Ishikawa (cell line): ENCODE measurements around the gene RARB.

Source experiments
- CEBPB ChIP-seq: IDR thresholded peaks from 2 replicates; pipeline ENCODE4 v1.6.1; 2012
- CREB1 ChIP-seq: IDR thresholded peaks from 2 replicates; pipeline ENCODE4 v1.6.1; 2012; ENCODE audit warnings: low read depth
- EGR1 ChIP-seq: IDR thresholded peaks from 2 replicates; pipeline ENCODE4 v1.6.1; 2012
- EP300 ChIP-seq: IDR thresholded peaks from 2 replicates; pipeline ENCODE4 v1.6.1; 2012; ENCODE audit warnings: borderline replicate concordance
- FOXM1 ChIP-seq: IDR thresholded peaks from 2 replicates; pipeline ENCODE4 v1.6.1; 2012; ENCODE audit warnings: low read depth, borderline replicate concordance
- NFIC ChIP-seq: IDR thresholded peaks from 2 replicates; pipeline ENCODE4 v1.6.1; 2012
- RAD21 ChIP-seq: IDR thresholded peaks from 2 replicates; pipeline ENCODE4 v1.6.1; 2012; ENCODE audit warnings: low read depth
- TEAD4 ChIP-seq: IDR thresholded peaks from 2 replicates; pipeline ENCODE4 v1.6.1; 2012
- YY1 ChIP-seq: IDR thresholded peaks from 2 replicates; pipeline ENCODE4 v1.6.1; 2012; ENCODE audit warnings: low read depth
- ZBTB7A ChIP-seq: IDR thresholded peaks from 2 replicates; pipeline ENCODE4 v1.6.1; 2012; ENCODE audit warnings: low read depth
- TF ChIP-seq, protein P1 (sequence below): IDR thresholded peaks from 2 replicates; pipeline ENCODE4 v1.6.1; 2012
- TF ChIP-seq, protein P2 (sequence below): IDR thresholded peaks from 2 replicates; pipeline ENCODE4 v1.6.1; 2012
- TF ChIP-seq, protein P3 (sequence below): IDR thresholded peaks from 2 replicates; pipeline ENCODE4 v1.6.1; 2012; ENCODE audit warnings: low read depth, mild to moderate bottlenecking

DNA sequence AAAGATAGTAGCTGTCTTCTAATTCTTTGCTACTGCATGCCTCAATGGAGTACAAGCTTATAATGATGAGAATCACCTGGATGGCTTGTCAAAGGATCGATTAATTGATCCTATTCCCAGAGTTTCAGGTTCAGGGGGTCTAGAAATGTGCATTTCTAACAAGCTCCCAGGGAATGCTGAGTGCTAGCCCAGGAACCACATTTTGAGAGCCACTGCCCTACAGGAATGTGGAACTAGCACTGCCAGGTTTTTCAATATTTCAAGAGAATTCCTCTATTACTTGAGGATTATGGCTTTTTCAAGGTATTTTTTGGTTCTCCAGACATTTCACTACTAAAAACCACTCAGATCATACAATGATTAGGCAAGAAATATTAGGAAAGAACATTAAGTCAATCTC is 52.7 kb downstream of the RARB start:
- TF ChIP-seq, protein P1, sequence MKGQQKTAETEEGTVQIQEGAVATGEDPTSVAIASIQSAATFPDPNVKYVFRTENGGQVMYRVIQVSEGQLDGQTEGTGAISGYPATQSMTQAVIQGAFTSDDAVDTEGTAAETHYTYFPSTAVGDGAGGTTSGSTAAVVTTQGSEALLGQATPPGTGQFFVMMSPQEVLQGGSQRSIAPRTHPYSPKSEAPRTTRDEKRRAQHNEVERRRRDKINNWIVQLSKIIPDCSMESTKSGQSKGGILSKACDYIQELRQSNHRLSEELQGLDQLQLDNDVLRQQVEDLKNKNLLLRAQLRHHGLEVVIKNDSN: no peak
- TF ChIP-seq, protein P2, sequence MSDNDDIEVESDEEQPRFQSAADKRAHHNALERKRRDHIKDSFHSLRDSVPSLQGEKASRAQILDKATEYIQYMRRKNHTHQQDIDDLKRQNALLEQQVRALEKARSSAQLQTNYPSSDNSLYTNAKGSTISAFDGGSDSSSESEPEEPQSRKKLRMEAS: no peak
- TF ChIP-seq YY1 (no peak), RAD21 (no peak), NFIC (no peak), EP300 (no peak), CEBPB (no peak), CREB1 (no peak), EGR1 (no peak), FOXM1 (no peak), TEAD4 (no peak), ZBTB7A (no peak)
- TF ChIP-seq, protein P3, sequence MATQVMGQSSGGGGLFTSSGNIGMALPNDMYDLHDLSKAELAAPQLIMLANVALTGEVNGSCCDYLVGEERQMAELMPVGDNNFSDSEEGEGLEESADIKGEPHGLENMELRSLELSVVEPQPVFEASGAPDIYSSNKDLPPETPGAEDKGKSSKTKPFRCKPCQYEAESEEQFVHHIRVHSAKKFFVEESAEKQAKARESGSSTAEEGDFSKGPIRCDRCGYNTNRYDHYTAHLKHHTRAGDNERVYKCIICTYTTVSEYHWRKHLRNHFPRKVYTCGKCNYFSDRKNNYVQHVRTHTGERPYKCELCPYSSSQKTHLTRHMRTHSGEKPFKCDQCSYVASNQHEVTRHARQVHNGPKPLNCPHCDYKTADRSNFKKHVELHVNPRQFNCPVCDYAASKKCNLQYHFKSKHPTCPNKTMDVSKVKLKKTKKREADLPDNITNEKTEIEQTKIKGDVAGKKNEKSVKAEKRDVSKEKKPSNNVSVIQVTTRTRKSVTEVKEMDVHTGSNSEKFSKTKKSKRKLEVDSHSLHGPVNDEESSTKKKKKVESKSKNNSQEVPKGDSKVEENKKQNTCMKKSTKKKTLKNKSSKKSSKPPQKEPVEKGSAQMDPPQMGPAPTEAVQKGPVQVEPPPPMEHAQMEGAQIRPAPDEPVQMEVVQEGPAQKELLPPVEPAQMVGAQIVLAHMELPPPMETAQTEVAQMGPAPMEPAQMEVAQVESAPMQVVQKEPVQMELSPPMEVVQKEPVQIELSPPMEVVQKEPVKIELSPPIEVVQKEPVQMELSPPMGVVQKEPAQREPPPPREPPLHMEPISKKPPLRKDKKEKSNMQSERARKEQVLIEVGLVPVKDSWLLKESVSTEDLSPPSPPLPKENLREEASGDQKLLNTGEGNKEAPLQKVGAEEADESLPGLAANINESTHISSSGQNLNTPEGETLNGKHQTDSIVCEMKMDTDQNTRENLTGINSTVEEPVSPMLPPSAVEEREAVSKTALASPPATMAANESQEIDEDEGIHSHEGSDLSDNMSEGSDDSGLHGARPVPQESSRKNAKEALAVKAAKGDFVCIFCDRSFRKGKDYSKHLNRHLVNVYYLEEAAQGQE: no peak
